ENCODE measurements around the gene HMGXB4. TPM values are rescaled to one million over a fixed set of nuclear protein-coding genes. Genes with fewer than 3 reads are reported as not detected.

HMGXB4 gene
- total and polyA plus RNA-seq, 8 donors: 19.2 to 34.6 (median 31.5) TPM

GRCh38 chr22:35316751-35317150 lies 59.5 kb downstream of the HMGXB4 start:
- Histone ChIP-seq H3K36me3 (peaks cover 0 to 79% of the 10 kb centered on the region in 2 donors), H3K27ac (no peak overlapping the region), H3K4me1 (peaks cover 7 to 29% of the 10 kb centered on the region in 2 donors), H3K27me3 (no peaks in the 10 kb centered on the region), H3K4me3 (no peak overlapping the region), H3K9me3 (no peaks in the 10 kb centered on the region)
- TF ChIP-seq, protein P1, sequence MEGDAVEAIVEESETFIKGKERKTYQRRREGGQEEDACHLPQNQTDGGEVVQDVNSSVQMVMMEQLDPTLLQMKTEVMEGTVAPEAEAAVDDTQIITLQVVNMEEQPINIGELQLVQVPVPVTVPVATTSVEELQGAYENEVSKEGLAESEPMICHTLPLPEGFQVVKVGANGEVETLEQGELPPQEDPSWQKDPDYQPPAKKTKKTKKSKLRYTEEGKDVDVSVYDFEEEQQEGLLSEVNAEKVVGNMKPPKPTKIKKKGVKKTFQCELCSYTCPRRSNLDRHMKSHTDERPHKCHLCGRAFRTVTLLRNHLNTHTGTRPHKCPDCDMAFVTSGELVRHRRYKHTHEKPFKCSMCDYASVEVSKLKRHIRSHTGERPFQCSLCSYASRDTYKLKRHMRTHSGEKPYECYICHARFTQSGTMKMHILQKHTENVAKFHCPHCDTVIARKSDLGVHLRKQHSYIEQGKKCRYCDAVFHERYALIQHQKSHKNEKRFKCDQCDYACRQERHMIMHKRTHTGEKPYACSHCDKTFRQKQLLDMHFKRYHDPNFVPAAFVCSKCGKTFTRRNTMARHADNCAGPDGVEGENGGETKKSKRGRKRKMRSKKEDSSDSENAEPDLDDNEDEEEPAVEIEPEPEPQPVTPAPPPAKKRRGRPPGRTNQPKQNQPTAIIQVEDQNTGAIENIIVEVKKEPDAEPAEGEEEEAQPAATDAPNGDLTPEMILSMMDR (IDR thresholded peaks at IDR 0.05): no peak
- DNase-seq (no peak), ATAC-seq (no peak)
- intact Hi-C loops (cut with DNase I): no loop called here

DNA sequence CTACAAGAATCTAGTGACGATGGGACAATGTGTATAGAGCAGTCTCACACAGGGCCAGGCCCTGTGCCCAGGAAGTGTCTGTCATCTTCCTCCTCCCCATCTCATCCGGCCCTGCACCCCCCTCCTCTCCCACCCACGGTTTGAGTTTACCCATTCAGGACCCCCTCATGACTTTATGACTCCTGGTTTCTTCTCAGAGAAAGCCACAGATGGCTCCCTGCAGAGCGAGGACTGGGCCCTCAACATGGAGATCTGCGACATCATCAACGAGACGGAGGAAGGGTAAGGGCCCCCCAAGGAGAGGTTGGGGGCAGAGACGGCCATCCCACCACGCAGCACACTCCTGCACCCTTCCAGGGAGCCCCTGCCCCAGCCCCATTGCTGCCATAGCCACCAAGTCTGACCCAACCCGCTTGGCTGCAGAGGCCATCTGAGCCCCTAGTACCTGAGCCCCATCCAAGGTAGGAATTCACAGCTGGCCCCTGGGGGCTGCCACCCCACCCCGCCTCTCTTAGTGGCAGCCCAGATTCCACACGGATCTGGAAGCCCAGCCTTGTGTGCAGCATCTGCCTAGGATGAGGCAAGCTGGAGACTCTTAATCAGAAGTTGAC lies 60.5 kb downstream of the HMGXB4 start:
- peak in 1 of 4 donors; percentile 27 for DNase-seq
- H3K9me3 ChIP-seq: no peaks in the 10 kb centered on the region
- intact Hi-C loops (cut with DNase I): no loop called here
- H3K27me3 ChIP-seq: no peaks in the 10 kb centered on the region
- H3K4me3 ChIP-seq: no peak overlapping the region
- peaks cover 7 to 19% of the 10 kb centered on the region in 2 donors for H3K4me1 ChIP-seq
- no peak for ATAC-seq
- TF ChIP-seq, protein P1 (IDR thresholded peaks at IDR 0.05): no peak
- H3K27ac ChIP-seq: no peak overlapping the region
- peaks cover 0 to 81% of the 10 kb centered on the region in 2 donors for H3K36me3 ChIP-seq

GRCh38 chr22:35318346-35319215 lies 61.3 kb downstream of the HMGXB4 start:
- Histone ChIP-seq H3K27me3 (no peaks in the 10 kb centered on the region), H3K9me3 (no peaks in the 10 kb centered on the region), H3K36me3 (peaks cover 0 to 88% of the 10 kb centered on the region in 2 donors), H3K27ac (no peak overlapping the region), H3K4me3 (no peak overlapping the region), H3K4me1 (peaks cover 4 to 11% of the 10 kb centered on the region in 2 donors)
- ATAC-seq (no peak), DNase-seq (peak in 1 of 4 donors; percentile 25)
- TF ChIP-seq, protein P1 (IDR thresholded peaks at IDR 0.05): no peak
- intact Hi-C loops (cut with DNase I): no loop called here

DNA sequence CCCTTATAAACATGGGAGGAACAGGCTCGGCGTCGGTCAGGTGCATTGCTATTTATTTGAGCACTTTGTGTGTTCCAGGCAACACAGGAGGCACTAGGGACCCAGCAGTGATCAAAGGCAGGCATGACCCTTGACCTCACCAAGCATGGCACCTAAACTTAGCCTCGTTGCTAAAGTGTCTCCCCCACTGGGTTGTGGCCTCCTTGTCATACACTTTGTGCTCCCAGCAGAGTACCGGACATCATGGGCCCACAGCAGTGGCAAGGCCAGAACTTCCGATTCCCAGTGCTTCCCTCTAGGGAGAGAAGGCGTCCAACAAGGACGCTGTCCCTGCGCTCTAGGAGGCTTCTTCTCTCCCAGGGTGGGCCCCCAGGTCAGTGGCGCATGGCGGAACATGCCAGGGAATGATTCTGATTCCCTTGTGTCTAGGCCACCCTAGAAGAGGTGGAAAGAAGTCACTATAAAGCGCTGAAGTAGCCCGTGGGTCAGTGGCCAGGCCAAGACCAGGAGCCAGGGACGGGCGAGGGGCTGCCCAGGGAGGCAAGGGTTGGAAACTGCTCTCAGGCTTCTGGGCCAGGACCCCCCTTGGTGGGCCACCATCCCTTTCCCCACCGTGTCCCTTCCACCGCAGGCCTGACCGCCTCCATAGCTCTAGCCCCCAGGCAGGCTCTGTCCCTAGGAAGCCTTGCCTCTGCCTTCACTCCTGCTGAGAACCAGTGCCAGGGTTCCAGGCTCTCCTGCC lies 62.1 kb downstream of the HMGXB4 start:
- Histone ChIP-seq H3K36me3 (peaks cover 0 to 88% of the 10 kb centered on the region in 2 donors), H3K9me3 (no peaks in the 10 kb centered on the region), H3K27me3 (no peaks in the 10 kb centered on the region), H3K27ac (no peak overlapping the region), H3K4me3 (no peak overlapping the region), H3K4me1 (peaks cover 0 to 6% of the 10 kb centered on the region in 2 donors)
- intact Hi-C loops (cut with DNase I): no loop called here
- ATAC-seq (no peak), DNase-seq (peak in 1 of 4 donors; percentile 18)
- TF ChIP-seq, protein P1 (IDR thresholded peaks at IDR 0.05): no peak
